HUES48 (cell line): ENCODE data around the gene AXL.
A peak's percentile ranks its signal among the peaks of the same experiment; 100 is the strongest.

ENCODE experiments used
- H3K27ac ChIP-seq: one replicate; pipeline ENCODE4 v1.7.0; 2013; ENCODE audit warnings: low read depth, low read length, inconsistent platforms
- H3K27me3 ChIP-seq: 2 replicates; pipeline ENCODE4 v1.6.1; 2013; ENCODE audit warnings: mild to moderate bottlenecking, low read length; ENCODE audit not compliant: control insufficient read depth, insufficient read depth
- H3K36me3 ChIP-seq: 2 replicates; pipeline ENCODE4 v1.6.1; 2013; ENCODE audit warnings: low read length; ENCODE audit not compliant: control insufficient read depth, insufficient read depth
- H3K4me1 ChIP-seq: 2 replicates; pipeline ENCODE4 v1.6.1; 2013; ENCODE audit warnings: mild to moderate bottlenecking, low read length; ENCODE audit not compliant: control insufficient read depth, insufficient read depth
- H3K4me3 ChIP-seq: 2 replicates; pipeline ENCODE4 v1.5.1; 2013; ENCODE audit warnings: mild to moderate bottlenecking, low read depth, low read length
- H3K9ac ChIP-seq: 2 replicates; pipeline ENCODE4 v1.6.1; 2013; ENCODE audit warnings: mild to moderate bottlenecking, low read depth, low read length, moderate library complexity
- H3K9me3 ChIP-seq: 2 replicates; pipeline ENCODE4 v1.6.1; 2013; ENCODE audit warnings: low read length; ENCODE audit not compliant: control insufficient read depth, insufficient read depth

AXL gene

DNA sequence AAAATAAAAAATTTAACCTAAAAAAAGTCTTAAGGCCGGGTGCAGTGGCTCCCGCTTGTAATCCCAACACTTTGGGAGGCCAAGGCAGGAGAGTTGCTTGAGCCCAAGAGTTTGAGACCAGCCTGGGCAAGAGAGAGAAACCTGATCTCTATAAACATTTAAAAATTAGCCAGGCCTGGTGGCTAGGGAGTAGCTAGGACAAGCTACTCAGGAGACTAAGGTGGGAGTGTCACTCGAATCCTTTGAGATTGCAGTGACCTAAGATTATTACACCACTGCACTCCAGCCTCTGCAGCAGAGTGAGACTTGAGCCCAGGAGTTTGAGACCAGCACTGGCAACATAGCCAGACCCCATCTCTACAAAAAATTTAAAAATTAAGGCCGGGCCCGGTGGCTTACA is 92.0 kb downstream of the AXL start:
- Histone ChIP-seq H3K9me3 (no peaks in the 10 kb centered on the region), H3K9ac (peak overlapping the region; percentile 89), H3K27ac (no peak overlapping the region), H3K36me3 (peaks cover 45% of the 10 kb centered on the region), H3K27me3 (no peaks in the 10 kb centered on the region), H3K4me1 (peaks cover 7% of the 10 kb centered on the region), H3K4me3 (peak overlapping the region; percentile 92)
